Activated CD4-positive, alpha-beta T cell treated with anti-CD3 and anti-CD28 coated beads, Interleukin-2, Interleukin-6, amounts not matched to agents 100 ng/mL and 50 ng/mL, durations not matched to agents 16 hours and 8 hours (primary cell): Measurements from ENCODE around the gene TUT1.

Source experiments
- DNase-seq: peaks from one replicate; pipeline ENCODE4 v3.0.0-alpha.2; 2020

The TUT1 gene

DNA sequence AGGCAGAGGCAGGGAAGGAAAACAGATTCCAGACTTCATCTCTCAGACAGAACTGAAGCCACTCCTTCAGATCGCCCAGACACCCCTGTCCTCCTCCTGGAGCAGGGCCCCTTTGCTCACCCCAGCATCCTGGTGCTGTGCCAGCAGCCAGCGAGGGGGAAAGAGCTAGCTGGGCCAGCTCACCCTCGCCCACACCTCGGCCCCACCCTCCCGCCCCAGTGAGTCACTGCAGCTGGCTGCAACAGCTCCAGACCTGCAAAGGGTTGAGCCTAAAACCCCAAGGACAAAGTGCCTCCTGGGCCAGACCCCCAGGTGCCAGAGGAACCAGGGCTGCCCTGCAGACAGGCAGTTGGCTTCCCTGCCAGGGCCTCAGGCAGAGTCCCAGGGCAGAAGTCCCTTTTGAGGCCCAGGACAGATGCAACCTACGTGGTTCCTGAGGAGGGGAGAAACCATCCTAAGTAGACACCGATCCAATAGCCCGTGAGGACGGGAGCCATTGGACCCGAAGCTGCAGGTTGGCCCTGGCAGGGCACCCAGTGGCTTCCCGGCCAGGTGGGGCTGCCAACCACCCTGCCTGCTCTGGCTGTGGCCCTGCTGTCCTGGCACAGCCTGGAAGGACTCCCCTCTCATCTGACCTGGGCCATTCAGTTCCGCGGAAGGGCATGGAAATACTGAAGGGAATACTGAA is 51.9 kb downstream of the TUT1 start:
- DNase-seq: peak; percentile 58

DNA sequence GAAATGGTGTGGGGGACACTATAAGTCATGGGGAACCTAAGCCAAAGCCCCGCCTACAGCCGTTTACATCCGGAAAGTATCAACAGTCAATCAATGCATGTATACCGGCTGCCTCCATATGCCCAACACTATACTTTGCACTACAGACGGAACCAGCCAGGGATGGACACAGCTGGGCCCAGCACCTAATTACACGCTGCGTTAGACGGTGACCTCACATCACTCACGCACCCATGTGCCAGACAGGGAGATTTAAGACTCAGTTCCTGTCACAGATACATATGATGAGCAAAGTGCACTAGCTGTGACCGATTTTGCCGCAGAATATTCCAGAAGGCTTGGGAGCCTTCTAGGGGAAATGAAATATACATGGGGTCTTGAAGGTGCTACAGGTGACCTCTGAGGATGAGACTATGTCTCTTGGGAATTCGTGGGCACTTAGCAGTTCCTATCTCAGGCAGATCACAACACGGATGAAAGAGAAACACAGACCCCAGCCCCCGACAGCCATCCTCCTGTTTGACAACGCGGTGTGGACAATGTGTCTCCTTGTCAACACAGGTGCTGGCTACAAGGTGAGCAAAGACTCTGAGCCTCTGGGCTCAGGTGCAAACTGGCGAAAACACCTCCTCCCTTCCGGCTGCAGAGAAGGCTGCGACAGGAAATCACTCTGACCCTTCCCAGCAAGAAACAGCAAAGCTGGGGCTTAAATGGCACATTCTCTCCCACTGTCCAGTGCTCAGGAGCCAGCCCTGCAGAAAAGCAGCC is 52.7 kb downstream of the TUT1 start:
- DNase-seq: no peak

- no peak for DNase-seq
Measured at GRCh38 chr11:62536301-62536957, 54.9 kb downstream of the TUT1 start.

- no peak for DNase-seq
Measured at GRCh38 chr11:62535802-62536201, 55.5 kb downstream of the TUT1 start.

DNA sequence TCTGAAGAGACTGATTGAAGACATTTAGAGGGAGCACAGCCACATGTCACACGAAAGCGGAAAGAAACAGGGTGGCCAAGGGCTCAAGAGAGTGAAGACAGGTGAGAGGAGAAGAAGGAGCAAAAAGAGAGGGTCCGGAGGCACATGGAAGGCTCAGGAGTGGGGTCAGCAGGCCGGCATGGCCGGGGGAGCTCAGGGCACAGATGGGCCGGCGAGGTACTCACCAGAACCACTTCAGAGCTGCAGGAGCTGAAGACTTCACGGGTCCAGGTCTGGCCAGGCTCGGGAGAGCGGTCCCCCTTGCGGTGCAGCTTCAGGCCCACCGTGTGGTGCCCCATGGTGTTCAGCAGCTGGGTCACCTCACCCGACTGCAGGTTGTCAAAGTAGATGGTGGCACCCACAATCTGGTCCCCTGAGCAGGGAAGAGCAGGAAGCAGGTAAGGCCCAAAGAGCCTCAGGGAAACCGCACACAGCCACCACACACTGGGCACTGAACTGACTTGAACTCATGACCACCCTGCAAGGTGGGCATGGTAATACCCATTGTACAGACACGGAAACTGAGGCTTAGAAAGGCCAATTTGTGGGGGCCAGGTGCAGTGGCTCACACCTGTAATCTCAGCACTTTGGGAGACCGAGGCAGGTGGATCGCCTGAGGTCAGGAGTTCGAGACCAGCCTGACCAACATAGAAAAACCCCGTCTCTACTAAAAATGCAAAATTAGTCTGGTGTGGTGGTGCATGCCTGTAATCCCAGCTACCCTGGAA is 56.4 kb downstream of the TUT1 start:
- DNase-seq: no peak

- DNase-seq: no peak
Measured at GRCh38 chr11:62532096-62532495, 59.2 kb downstream of the TUT1 start.
